ENCODE measurements around the gene PARVA. TPM values are rescaled to one million over a fixed set of nuclear protein-coding genes. Genes with fewer than 3 reads are reported as not detected.

PARVA gene
- total RNA-seq, 2 experiments from 2014 or later: 0.08 to 0.98 TPM

- H3K27ac ChIP-seq (ENCODE audit: low read depth in 1 of 2, low read length in 2 of 2): no peak overlapping the region
- Mint-ChIP-seq H3K9me3 (no peaks in the 10 kb centered on the region), H3K4me1 (ENCODE audit: low read depth) (no peaks in the 10 kb centered on the region), H3K4me3 (no peak overlapping the region), H3K36me3 (ENCODE audit: low read depth) (no peaks in the 10 kb centered on the region), H3K27me3 (no peaks in the 10 kb centered on the region), H3K27ac (no peak overlapping the region)
- ChIA-PET POLR2A (no interaction called here), CTCF (no interaction called here)
- ATAC-seq (ENCODE audit: poor library complexity) (no peak), DNase-seq (no peak)
- intact Hi-C loops (cut with DNase I, micrococcal nuclease): no loop called here
- H3K27me3 ChIP-seq (ENCODE audit: control insufficient read depth in 1 of 2, insufficient read depth in 2 of 2, low read length in 2 of 2): no peaks in the 10 kb centered on the region
- H3K4me1 ChIP-seq (ENCODE audit: insufficient read depth, low read length): no peaks in the 10 kb centered on the region
- TF ChIP-seq CTCF (IDR thresholded peaks at IDR 0.05): no peak
- no peaks in the 10 kb centered on the region for H3K36me3 ChIP-seq (ENCODE audit: insufficient read depth, low read length)
- H3K4me3 ChIP-seq (ENCODE audit: low read length): no peak overlapping the region
- no peaks in the 10 kb centered on the region for H3K9me3 ChIP-seq (ENCODE audit: control insufficient read depth in 1 of 2, insufficient read depth in 1 of 2, low read length in 2 of 2)
These were observed 57.9 kb downstream of the PARVA start for GRCh38 chr11:12435264-12435663.

GRCh38 chr11:12436266-12436665 lies 58.9 kb downstream of the PARVA start:
- intact Hi-C loops (cut with DNase I, micrococcal nuclease): no loop called here
- CTCF ChIA-PET: no interaction called here
- Mint-ChIP-seq H3K4me3 (no peak overlapping the region), H3K27me3 (no peaks in the 10 kb centered on the region), H3K36me3 (ENCODE audit: low read depth) (no peaks in the 10 kb centered on the region), H3K27ac (no peak overlapping the region), H3K9me3 (no peaks in the 10 kb centered on the region), H3K4me1 (ENCODE audit: low read depth) (no peaks in the 10 kb centered on the region)
- no peak overlapping the region for H3K4me3 ChIP-seq (ENCODE audit: low read length)
- POLR2A ChIA-PET: no interaction called here
- DNase-seq (no peak), ATAC-seq (ENCODE audit: poor library complexity) (no peak)
- no peaks in the 10 kb centered on the region for H3K36me3 ChIP-seq (ENCODE audit: insufficient read depth, low read length)
- no peak overlapping the region for H3K27ac ChIP-seq (ENCODE audit: low read depth in 1 of 2, low read length in 2 of 2)
- H3K4me1 ChIP-seq (ENCODE audit: insufficient read depth, low read length): no peaks in the 10 kb centered on the region
- H3K27me3 ChIP-seq (ENCODE audit: control insufficient read depth in 1 of 2, insufficient read depth in 2 of 2, low read length in 2 of 2): no peaks in the 10 kb centered on the region
- no peak for TF ChIP-seq CTCF (IDR thresholded peaks at IDR 0.05)
- H3K9me3 ChIP-seq (ENCODE audit: control insufficient read depth in 1 of 2, insufficient read depth in 1 of 2, low read length in 2 of 2): no peaks in the 10 kb centered on the region

GRCh38 chr11:12438291-12438690 lies 60.9 kb downstream of the PARVA start:
- ATAC-seq (ENCODE audit: poor library complexity) (no peak), DNase-seq (no peak)
- Mint-ChIP-seq H3K9me3 (no peaks in the 10 kb centered on the region), H3K4me1 (ENCODE audit: low read depth) (no peaks in the 10 kb centered on the region), H3K4me3 (no peak overlapping the region), H3K27ac (no peak overlapping the region), H3K36me3 (ENCODE audit: low read depth) (no peaks in the 10 kb centered on the region), H3K27me3 (no peaks in the 10 kb centered on the region)
- POLR2A ChIA-PET: no interaction called here
- TF ChIP-seq CTCF (IDR thresholded peaks at IDR 0.05): no peak
- H3K4me1 ChIP-seq (ENCODE audit: insufficient read depth, low read length): no peaks in the 10 kb centered on the region
- CTCF ChIA-PET: no interaction called here
- no peaks in the 10 kb centered on the region for H3K9me3 ChIP-seq (ENCODE audit: control insufficient read depth in 1 of 2, insufficient read depth in 1 of 2, low read length in 2 of 2)
- no peak overlapping the region for H3K4me3 ChIP-seq (ENCODE audit: low read length)
- no peaks in the 10 kb centered on the region for H3K36me3 ChIP-seq (ENCODE audit: insufficient read depth, low read length)
- H3K27me3 ChIP-seq (ENCODE audit: control insufficient read depth in 1 of 2, insufficient read depth in 2 of 2, low read length in 2 of 2): no peaks in the 10 kb centered on the region
- intact Hi-C loops (cut with DNase I, micrococcal nuclease): no loop called here
- no peak overlapping the region for H3K27ac ChIP-seq (ENCODE audit: low read depth in 1 of 2, low read length in 2 of 2)

Data from CD4-positive, alpha-beta T cell (primary cell).